NB4 (cell line): ENCODE results near the gene BATF.

ENCODE experiments used
- CTCF ChIP-seq: IDR thresholded peaks from one replicate; pipeline ENCODE4 v1.5.1; 2012; ENCODE audit warnings: low read depth, low read length
- MAX ChIP-seq: IDR thresholded peaks from 2 replicates; pipeline ENCODE4 v1.6.1; 2011; ENCODE audit warnings: low read depth, low read length
- POLR2A ChIP-seq: IDR thresholded peaks from 2 replicates; pipeline ENCODE4 v1.6.1; 2011; ENCODE audit warnings: mild to moderate bottlenecking; ENCODE audit not compliant: insufficient read length; ENCODE audit errors: extremely low read depth

- TF ChIP-seq CTCF = no peak
- no peak for TF ChIP-seq POLR2A
- TF ChIP-seq MAX = no peak
These were observed 21.5 kb downstream of the BATF start for GRCh38 chr14:75543786-75544185.
